Measurements from ENCODE around the gene CRYGC.
A peak's percentile ranks its signal among the peaks of the same experiment; 100 is the strongest.
"Not testable (repeated sequence)": the region's sequence is repeated elsewhere in the genome, so short reads cannot be mapped to it uniquely, and the experiment has no call there.

Gene CRYGC

GRCh38 chr2:208136716-208137094, 7.1 kb upstream of the CRYGC start:
- DNase-seq, result no peak

DNA sequence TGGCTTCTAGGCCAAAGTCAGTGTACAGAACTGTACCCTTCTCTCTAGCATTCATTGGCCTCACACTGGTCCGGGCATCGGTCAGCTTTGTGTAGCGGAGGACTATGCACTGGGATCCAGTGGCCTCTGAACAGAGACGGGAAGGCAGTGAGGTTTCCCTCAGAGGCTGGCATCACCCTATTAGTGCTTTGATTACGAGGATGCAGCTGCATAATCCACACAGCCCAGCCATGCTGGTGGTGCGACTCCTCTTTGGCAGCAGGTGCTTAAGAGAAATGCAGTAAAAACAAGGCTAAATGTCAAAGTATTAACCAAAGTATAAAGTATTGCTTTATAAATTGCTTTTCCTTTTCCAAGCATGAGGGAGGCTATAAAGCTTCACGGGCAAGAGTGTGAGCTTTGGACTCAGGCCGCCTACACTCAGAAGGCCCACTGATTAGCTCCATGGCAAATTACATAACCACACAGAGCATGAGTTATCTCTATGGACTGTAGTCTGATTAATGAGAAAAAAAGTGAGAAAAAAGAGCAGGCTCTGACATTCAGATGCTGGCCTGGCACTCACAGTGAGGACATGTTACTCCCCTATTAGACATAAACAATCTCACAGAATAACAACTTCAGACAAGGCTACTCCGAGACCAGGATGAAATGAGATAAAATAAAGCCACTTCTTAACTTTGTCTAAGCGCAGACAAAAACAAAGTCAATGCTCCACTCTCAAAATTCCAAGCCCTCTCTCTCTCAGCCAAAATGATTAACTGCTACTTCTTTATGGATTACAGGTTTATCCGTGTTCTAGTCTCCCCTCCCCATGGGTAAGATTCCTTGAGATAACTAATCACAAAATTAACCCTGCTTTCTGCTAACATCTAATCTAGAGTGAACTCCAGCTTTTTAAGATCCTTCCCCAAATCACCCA, 6.4 kb upstream of the CRYGC start:
- no peak for DNase-seq

DNA sequence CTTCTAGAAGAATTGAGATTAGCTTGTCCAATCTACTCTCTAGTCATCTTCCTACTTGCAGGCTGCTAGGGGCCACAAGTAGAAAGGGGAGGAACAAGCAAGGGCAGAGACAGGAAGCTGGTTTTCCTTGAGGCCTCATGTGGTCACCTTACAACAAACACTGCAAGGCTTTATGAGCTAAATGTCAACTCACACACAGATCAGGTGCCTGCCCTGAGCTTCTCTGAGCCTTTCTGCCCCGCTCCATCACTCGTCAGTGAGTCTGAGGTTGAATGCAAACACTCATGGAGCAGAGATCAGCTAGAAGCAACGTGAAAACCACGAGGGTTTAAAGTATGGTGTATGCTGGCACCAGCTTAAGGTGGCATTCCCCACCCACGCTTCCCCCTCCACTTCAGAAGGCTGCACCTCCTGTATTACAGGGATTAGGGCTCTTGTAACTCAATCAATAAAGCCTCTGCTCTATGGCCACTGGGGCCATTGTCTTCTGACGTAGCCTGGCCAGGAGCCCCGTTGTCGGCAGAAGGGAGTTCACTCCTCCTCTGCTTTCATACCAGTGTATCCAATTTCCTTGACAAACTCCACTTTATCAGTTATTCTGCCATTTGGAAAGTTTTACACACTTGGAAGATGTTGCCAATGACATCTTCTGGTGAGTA, 5.4 kb upstream of the CRYGC start:
- DNase-seq, result peak in 1 of 2 donors; percentile 6

GRCh38 chr2:208130712-208131110, 1.1 kb upstream of the CRYGC start:
- no peak for DNase-seq

DNA sequence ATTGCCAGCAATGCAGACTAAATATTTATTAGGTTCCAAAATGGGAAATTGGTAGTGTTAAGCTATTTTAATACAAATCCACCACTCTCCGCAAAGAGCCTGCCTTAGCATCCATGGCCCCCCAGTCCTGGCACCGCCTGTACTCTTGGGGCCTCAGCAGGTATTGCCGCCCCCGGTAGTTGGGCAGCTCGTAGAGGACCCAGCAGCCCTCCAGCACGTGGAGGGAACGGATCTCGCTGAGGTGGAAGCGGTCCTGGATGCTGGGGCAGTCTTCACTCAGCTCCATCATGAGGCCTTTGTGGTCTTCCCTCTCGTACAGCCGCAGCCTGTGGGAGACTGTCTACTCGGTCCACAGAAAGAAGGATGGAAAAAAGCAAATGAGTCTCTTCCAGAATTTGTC, 1.5 kb downstream of the CRYGC start:
- DNase-seq, result no peak

- no peak for DNase-seq
Observed at GRCh38 chr2:208127090-208127489, 2.5 kb downstream of the CRYGC start.

- no peak for DNase-seq
Observed at GRCh38 chr2:208125251-208125650, 4.4 kb downstream of the CRYGC start.

DNA sequence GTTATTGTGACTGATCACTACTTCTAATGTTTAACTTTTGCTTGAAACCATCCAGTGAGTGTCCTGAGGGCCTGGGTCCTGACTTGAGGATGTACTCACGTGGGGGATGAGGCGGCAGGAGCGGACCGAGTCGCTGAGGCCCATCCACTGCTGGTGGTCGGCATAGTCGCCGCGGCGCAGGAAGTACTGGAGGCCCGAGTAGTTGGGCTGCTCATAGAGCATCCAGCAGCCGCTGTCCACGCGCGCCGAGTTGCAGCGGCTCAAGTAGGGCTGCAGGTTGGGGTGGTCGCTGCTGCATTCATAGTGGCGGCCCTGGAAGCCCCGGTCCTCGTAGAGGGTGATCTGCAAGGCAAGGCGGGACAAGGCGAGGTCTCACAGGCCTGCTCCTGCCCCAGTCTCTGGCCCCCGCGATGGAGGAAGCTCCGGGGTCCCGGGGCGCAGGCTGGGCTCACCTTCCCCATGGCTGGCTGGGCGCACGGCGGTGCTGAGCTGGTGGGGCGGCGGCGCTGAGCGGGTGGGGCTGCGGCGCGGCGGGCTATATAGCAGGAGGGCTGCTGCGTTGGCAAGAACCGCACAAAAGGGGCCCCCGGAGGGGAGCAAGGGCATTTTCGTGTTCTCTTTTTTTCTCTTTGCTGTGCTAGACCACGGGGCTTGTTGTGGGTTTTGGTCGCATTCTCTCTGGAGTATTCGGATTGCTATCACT, 5.5 kb downstream of the CRYGC start, which contains the start of gene CRYGD:
Gene CRYGD, minus strand, starts transcription at position 512 of the 703 bp plus-strand sequence. Its CDS starts 51 bp downstream, at position 461.
- not testable (repeated sequence) for DNase-seq

DNA sequence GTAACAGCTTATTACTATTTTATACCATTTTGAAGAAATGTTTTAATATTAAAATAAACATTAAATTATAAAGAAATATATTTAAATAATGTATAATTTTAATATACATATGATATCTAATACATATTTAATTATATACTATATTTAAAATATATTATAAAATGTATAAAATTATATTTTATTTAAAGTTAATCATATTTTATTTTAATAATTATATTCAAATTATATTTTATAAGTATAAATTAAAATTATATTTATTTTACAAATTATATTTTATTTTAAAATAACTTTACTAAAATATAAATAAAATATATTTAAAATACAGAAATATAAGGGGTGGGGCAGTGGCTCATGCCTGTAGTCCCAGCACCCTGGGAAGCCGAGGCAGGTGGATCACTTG, 7.4 kb downstream of the CRYGC start:
- DNase-seq, result no peak

- DNase-seq, result no peak
Observed at GRCh38 chr2:208118918-208119317, 10.7 kb downstream of the CRYGC start.

GRCh38 chr2:208117390-208117789, 12.2 kb downstream of the CRYGC start:
- not testable (repeated sequence) for DNase-seq

DNA sequence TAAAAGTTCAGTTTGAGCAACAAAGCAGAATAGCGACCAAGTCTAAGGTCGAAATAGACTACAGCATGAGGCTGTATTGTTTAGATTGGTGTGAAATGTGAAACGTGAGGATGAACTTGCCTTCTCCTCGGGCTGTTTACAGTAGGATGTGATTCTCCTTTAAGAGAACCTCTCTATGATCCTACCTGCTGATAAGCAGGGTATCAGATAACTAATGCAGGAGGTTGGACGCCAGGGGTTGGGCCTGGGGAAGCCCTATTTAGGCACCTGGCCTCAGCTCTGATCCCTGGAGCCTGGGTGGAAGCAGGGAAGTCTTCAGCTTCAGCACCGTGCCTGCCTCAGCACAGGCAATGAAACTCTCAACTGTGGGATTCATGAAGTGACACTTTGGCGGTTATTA, 16.7 kb downstream of the CRYGC start:
- no peak for DNase-seq

DNA sequence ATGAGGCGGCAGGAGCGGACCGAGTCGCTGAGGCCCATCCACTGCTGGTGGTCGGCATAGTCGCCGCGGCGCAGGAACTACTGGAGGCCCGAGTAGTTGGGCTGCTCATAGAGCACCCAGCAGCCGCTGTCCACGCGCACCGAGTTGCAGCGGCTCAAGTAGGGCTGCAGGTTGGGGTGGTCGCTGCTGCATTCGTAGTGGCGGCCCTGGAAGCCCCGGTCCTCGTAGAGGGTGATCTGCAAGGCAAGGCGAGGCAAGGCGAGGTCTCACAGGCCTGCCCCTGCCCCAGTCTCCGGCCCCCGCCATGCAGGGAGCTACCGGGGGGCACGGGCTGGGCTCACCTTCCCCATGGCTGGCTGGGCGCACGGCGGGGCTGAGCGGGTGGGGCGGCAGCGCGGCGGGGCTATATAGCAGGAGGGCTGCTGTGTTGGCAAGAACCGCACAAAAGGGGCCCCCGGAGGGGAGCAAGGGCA, 17.3 kb downstream of the CRYGC start:
- not testable (repeated sequence) for DNase-seq

GRCh38 chr2:208103616-208104015, 26.0 kb downstream of the CRYGC start:
- DNase-seq, result no peak

GRCh38 chr2:208101716-208102631, 27.7 kb downstream of the CRYGC start:
- peak; percentile 27 to 30 for DNase-seq

GRCh38 chr2:208099682-208100470, 29.8 kb downstream of the CRYGC start:
- peak; percentile 8 to 14 for DNase-seq

DNA sequence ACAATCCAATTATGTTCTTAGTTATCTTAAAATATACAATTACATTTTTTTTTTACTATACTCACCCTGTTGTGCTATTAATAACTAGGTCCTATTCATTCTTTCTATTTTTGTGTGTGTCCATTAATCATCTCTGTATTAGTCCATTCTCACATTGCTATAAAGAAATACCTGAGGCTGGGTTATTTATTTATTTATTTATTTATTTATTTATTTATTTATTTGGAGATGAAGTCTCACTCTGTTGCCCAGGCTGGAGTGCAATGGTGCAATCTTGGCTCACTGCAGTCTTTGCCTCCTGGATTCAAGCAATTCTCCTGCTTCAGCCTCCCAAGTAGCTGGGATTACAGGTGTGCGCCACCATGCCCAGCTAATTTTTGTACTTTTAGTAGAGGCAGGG, 30.9 kb downstream of the CRYGC start:
- not testable (repeated sequence) for DNase-seq

- DNase-seq, result no peak
Observed at GRCh38 chr2:208098267-208098666, 31.4 kb downstream of the CRYGC start.

DNA sequence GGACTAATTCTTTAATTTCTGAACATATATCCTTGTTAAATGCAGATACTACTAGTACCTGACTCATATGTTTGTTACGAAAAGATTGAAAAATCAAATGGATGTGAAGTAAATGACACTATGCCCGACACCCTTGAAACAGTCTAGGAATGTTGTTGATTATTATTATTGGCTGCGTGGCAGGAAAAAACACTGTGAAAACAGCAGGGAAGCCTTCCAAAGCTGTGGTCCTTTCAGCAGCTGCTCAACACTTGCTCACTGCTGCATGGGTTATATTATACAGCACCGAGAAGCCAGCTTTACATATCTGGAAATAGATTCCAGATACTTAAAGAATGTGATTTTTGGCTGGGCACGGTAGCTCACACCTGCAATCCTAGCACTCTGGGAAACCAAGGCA, 31.8 kb downstream of the CRYGC start:
- DNase-seq, result no peak

GRCh38 chr2:208097313-208097712, 32.3 kb downstream of the CRYGC start:
- DNase-seq, result no peak

- DNase-seq, result no peak
Observed at GRCh38 chr2:208096080-208096479, 33.5 kb downstream of the CRYGC start.

All from inflammatory macrophage (primary cell).